GM19099 (cell line): ENCODE measurements around the gene RMDN3.
A peak's percentile ranks its signal among the peaks of the same experiment; 100 is the strongest.

Experiments
- POLR2A ChIP-seq: IDR thresholded peaks from 3 replicates; pipeline ENCODE4 v1.6.1; 2011; ENCODE audit warnings: low read depth; ENCODE audit not compliant: insufficient read length; ENCODE audit errors: extremely low read depth

Gene RMDN3

GRCh38 chr15:40754883-40755811 is at the start of gene RMDN3:
RMDN3 (minus strand) TSS chr15:40755254; CDS start chr15:40754783, 471 bp downstream.
- peak; percentile 94 for TF ChIP-seq POLR2A

- TF ChIP-seq POLR2A: no peak
These were observed 48.6 kb upstream of the RMDN3 start for GRCh38 chr15:40803688-40804087.

DNA sequence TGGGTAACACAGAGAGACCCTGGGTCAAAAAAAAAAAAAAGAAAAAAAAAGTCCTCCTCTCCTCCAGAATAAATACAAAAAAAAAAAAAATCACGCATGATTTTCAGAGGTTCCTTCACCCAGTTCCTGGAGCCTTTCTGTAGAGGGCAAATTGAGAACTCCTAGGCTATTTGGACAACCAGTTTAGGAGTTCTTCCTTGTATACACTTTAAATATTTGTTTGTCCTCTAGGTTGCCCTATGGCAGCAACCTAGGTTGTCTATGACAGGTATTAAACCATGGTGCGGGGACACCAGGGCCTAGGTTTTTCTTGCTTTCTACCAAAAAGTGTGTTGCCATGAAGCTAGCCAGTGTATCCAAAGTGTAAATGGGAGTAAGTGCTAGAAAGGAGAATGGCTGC is 48.0 kb upstream of the RMDN3 start:
- TF ChIP-seq POLR2A: no peak

DNA sequence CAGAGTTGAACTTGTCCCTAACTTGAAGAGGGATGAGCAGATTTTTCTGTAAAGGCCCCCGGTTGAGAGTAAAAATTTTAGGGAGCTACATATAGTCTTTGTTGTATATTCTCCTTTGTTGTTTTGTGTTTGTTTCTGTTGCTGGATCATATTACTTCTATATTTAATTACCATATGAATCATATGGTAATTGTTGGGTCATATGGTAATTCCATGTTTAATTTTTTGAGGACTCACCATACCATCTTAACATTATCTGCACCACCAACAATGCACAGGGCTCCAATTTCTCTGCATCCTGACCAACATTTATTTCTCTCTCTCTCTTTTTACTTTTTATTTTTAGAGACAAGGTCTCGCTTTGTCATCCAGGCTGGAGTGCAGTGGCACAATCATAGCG is 44.5 kb upstream of the RMDN3 start:
- TF ChIP-seq POLR2A: no peak

GRCh38 chr15:40796512-40796911 is 41.5 kb upstream of the RMDN3 start:
- TF ChIP-seq POLR2A: no peak

GRCh38 chr15:40796041-40796440 is 41.0 kb upstream of the RMDN3 start:
- no peak for TF ChIP-seq POLR2A

DNA sequence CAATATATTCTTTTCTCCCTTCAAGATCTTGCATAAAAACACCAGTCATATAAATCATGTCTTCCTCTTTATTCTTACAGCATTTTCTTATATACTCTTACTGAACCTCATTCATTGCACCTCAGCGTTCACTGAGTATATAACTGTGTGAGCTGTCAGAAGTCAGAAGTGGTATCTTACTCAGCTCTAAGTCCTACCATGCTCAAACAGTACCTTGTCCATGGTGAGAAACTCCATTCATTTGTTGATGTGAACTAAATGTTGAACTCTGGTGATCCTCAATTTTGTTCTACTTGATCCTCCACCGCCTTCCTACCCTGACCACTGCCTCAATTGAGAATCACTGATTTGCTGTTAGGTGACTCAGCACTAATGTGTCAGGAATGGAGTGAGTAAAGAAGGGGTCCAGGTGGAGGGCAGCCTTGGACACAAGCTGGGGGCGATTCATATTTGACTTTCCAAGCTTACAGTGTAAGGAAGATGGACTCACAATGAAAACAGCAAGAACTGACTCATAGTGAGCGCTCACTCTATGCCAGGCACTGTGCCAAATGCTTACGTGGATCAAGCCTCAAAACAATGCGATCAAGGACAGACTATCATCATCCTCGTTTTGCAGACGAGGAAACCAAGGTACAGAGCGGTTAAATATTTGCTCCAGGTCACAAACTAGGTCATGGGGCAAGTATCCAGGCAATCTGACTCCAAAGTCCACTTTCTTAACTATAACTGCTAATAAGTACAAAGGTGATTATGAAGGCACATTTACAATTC is 38.3 kb upstream of the RMDN3 start:
- TF ChIP-seq POLR2A: no peak

GRCh38 chr15:40792394-40792793 is 37.3 kb upstream of the RMDN3 start:
- TF ChIP-seq POLR2A: no peak

DNA sequence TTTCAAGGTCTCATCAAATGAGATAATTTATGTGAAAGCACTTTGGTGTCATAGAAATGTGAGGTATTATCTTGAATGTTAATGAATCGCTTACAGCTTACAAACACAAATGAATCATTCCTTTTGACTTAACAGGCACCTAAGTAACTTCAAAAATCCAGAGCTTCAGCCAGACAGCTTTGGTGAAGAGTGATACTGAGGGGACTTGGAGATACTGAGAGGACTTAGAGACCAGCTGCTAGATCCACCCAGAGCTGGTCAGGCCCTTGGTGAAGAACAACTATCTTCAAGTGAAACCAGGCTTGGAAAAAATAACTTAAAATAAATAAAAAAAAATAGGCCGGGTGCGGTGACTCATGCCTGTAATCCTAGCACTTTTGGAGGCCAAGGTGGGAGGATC is 35.7 kb upstream of the RMDN3 start:
- TF ChIP-seq POLR2A: no peak

- TF ChIP-seq POLR2A: no peak
These were observed 34.9 kb upstream of the RMDN3 start for GRCh38 chr15:40789999-40790398.

GRCh38 chr15:40789119-40789518 is 34.1 kb upstream of the RMDN3 start:
- TF ChIP-seq POLR2A: no peak

GRCh38 chr15:40787991-40788390 is 32.9 kb upstream of the RMDN3 start:
- no peak for TF ChIP-seq POLR2A

- no peak for TF ChIP-seq POLR2A
These were observed 32.3 kb upstream of the RMDN3 start for GRCh38 chr15:40787344-40787841.

- no peak for TF ChIP-seq POLR2A
These were observed 30.8 kb upstream of the RMDN3 start for GRCh38 chr15:40785814-40786213.

DNA sequence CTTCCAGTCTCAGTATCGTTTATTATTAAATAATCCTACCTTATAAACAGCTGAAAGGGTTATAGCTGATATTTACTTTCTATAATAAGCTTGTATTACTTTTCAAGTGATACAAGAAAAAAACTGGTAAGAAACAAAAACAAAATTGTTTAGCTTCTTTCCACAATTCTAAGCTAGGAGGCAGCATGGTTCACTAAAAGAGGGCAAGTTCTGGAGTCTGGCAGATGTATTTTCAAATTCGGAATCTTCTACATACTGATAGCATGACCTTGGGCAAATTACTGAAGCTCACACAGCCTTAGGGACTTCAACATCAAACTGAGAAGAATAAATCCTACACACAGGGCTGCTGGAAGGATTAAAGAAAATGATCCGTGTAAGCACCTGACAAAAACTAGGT is 30.1 kb upstream of the RMDN3 start:
- TF ChIP-seq POLR2A: no peak
